GM18499 (cell line): ENCODE results near the gene NFATC2IP.
"Not testable (repeated sequence)": the region's sequence is repeated elsewhere in the genome, so short reads cannot be mapped to it uniquely, and the experiment has no call there.

Experiments used
- ATAC-seq: cut with Tn5 transposase; IDR thresholded peaks from one replicate; pipeline ENCODE4 v1.9.1; 2021; ENCODE audit warnings: moderate number of reproducible peaks; ENCODE audit not compliant: insufficient read depth, unreplicated experiment

NFATC2IP gene

DNA sequence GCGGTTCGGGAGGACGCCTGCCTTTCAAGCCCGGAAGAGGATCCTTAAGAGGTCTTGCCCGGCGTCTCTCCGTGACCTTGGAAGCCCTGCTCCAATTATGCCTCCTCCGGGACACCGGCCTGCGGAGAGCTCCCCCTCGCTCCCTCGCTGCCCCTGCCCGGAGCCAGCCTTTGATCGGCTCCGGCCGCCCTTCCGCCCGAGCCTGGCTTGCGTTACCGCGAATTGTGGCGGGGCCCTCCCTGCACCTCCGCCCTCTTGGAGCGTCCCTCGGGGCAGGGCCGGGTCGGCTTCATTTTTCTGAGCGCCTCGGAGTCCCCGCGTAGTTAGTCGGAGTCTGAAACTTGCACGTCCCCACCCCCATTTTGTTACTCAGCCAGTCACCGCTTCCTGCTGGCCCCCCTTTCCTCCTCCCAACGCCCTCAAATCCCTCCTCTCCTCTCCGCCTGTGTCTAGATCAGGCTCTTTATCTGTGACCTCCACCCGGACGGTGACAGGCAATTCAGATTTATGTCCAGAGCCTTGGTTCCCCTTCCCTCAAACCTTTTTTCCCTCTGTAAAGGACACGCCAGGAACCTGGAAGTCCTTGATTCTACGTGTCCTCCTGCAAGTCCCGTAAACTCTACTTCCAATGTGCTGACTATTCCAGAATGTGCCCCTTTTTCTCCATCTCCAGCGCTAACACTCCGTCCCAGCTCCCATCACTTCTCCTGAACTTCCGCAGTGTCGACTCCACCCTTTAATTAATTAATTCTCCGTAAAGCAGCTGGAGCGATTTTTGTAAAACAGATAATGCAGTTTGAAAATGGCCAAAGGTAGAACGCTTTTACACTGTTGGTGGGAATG lies 25.1 kb upstream of the NFATC2IP start:
- peak; percentile 15 for ATAC-seq

DNA sequence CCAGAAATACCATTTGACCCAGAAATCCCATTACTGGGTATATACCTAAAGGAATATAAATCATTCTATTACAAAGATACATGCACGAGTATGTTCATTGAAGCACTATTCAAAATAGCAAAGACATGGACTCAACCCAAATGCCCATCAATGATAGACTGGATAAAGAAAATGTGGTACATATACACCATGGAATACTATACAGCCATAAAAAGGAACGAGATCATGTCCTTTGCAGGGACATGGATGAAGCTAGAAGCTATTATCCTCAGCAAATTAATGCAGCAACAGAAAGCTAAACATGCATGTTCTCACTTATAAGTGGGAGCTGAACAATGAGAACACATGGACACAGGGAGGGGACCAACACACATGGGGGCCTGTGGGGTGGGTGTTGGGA lies 24.5 kb upstream of the NFATC2IP start:
- ATAC-seq: not testable (repeated sequence)

GRCh38 chr16:28927815-28928214 lies 22.9 kb upstream of the NFATC2IP start:
- ATAC-seq: no peak

DNA sequence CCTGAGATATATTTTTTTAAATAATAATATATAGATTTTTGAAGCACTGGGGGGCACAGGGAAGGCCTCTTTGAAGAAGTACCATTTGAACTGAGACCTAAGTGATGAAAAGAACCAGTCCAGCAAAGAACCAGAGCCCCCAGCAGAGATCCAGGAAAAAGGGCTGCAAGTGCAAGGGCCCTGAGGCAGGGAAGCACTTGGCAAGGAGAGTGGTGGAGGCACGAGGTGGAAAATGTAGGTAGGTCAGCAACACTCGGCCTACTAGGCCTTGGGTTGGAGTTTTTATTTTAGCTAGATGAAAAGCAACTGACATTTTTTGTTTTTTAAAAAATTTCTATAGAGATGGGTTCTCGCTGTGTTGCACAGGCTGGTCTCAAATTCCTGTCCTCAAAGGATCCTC lies 20.5 kb upstream of the NFATC2IP start:
- no peak for ATAC-seq

DNA sequence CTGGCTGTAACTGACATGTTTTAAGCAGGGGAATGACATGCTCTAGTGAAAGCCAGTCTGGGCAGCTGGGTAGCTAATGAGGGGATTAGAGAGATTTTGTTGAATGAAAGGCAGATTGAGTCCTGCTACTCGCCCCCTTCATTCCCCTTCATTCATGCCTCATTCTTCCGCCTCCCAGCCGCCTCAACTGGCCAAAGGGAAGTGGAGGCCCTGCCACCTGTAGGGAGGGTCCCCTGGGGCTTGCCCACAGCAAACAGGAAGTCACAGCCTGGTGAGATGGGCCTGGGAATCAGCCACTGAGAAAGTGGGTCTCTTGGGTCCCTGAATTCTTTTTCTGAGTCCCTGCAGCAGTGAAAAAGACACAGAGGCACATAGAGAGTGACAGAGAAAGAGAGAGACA lies 20.1 kb upstream of the NFATC2IP start:
- ATAC-seq: no peak

DNA sequence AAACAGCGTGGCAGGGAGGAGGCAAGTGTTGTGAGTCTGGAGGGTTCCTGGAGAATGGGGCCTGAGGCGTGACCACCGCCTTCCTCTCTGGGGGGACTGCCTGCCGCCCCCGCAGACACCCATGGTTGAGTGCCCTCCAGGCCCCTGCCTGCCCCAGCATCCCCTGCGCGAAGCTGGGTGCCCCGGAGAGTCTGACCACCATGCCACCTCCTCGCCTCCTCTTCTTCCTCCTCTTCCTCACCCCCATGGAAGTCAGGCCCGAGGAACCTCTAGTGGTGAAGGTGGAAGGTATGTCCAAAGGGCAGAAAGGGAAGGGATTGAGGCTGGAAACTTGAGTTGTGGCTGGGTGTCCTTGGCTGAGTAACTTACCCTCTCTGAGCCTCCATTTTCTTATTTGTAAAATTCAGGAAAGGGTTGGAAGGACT lies 18.9 kb upstream of the NFATC2IP start, which contains the start of gene CD19:
CD19 (plus strand) TSS at position 171 of the 425 bp plus-strand sequence; CDS start at position 201, 30 bp downstream.
- no peak for ATAC-seq

DNA sequence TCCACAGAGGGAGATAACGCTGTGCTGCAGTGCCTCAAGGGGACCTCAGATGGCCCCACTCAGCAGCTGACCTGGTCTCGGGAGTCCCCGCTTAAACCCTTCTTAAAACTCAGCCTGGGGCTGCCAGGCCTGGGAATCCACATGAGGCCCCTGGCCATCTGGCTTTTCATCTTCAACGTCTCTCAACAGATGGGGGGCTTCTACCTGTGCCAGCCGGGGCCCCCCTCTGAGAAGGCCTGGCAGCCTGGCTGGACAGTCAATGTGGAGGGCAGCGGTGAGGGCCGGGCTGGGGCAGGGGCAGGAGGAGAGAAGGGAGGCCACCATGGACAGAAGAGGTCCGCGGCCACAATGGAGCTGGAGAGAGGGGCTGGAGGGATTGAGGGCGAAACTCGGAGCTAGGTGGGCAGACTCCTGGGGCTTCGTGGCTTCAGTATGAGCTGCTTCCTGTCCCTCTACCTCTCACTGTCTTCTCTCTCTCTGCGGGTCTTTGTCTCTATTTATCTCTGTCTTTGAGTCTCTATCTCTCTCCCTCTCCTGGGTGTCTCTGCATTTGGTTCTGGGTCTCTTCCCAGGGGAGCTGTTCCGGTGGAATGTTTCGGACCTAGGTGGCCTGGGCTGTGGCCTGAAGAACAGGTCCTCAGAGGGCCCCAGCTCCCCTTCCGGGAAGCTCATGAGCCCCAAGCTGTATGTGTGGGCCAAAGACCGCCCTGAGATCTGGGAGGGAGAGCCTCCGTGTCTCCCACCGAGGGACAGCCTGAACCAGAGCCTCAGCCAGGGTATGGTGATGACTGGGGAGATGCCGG lies 18.2 kb upstream of the NFATC2IP start:
- no peak for ATAC-seq

DNA sequence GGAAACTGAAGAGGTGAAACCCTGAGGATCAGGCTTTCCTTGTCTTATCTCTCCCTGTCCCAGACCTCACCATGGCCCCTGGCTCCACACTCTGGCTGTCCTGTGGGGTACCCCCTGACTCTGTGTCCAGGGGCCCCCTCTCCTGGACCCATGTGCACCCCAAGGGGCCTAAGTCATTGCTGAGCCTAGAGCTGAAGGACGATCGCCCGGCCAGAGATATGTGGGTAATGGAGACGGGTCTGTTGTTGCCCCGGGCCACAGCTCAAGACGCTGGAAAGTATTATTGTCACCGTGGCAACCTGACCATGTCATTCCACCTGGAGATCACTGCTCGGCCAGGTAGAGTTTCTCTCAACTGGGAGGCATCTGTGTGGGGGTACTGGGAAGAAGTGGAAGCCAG lies 17.6 kb upstream of the NFATC2IP start:
- ATAC-seq: no peak

DNA sequence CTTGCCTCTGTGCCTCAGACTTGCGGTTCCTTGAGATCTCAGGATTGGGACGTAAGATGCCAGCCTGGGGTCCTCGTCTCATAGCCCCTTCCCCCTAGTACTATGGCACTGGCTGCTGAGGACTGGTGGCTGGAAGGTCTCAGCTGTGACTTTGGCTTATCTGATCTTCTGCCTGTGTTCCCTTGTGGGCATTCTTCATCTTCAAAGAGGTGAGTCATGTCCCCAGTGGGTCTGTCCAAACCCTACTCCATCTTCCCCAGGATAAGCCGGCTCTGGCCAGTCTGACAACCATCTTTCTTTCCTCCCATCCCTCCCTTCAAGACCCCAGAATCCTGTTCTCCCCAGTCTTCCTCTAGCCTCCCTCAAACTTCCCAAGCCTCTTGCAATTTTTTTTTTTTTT lies 15.4 kb upstream of the NFATC2IP start:
- ATAC-seq: no peak

DNA sequence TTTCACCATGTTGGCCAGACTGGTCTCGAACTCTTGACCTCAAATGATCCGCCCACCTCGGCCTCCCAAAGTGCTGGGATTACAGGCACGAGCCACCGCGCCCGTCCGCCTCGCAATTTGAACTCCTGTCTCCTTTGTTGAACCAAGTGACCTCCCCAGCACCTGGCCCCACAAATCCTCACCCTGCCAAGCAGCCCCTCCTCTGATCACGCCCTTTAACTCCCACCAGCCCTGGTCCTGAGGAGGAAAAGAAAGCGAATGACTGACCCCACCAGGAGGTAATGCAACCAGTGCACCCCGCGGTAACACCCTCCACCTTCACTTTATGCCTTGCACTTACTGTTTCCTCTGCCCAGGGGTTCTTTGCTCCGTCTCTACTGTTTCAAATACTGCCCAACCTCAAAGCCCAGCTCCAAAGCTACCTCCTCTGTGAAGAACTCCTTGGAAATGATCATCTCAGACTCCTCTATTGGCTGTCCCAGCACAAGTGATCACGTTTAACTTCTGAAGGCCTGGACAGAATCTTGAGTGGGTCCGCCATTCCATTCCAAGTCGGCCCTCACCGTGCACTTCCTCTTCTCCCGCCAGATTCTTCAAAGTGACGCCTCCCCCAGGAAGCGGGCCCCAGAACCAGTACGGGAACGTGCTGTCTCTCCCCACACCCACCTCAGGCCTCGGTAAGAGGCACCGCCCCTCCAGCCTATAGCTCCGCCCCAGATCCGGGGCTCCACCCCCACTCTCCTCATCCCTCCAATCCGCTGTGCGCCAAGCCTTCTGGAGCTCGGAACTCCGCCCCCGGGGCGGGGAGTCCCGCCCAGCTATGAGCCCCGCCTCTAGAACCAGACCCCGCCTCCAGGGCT lies 14.6 kb upstream of the NFATC2IP start:
- ATAC-seq: peak; percentile 71

- no peak for ATAC-seq
Observed at GRCh38 chr16:28936784-28937155, 14.0 kb upstream of the NFATC2IP start.

GRCh38 chr16:28937222-28937876 lies 13.4 kb upstream of the NFATC2IP start:
- ATAC-seq: no peak

DNA sequence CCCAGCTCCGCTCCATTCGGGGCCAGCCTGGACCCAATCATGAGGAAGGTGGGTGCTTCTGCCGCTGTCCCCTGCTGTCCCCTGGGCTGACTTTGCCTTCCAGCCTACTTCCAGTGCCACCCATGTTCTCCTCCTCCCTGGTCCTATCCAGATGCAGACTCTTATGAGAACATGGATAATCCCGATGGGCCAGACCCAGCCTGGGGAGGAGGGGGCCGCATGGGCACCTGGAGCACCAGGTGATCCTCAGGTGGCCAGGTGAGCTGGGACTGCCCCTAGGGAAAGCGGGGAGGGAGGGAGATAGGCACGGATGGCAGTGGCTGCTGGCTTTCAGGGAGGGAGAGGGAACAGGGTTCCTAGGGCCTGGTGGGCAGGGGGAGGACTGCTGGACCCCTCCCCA lies 12.0 kb upstream of the NFATC2IP start:
- no peak for ATAC-seq

DNA sequence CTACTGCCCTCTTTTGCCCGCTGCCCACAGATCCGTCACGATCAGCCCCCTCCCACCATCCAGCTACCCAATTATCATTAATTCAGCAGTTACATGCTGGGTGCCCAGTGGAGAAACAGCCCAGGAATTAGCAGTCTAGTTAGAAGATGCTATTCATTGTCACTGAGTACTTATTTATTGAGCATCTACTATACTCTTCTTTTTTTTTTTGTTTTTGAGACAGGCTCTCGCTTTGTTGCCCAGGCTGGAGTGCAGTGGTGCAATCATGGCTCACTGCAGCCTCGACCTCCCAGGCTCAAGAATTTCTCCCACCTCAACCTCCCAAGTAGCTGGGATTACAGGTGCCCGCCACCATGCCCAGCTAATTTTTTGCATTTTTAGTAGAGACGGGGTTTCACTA lies 10.9 kb upstream of the NFATC2IP start:
- ATAC-seq: not testable (repeated sequence)

DNA sequence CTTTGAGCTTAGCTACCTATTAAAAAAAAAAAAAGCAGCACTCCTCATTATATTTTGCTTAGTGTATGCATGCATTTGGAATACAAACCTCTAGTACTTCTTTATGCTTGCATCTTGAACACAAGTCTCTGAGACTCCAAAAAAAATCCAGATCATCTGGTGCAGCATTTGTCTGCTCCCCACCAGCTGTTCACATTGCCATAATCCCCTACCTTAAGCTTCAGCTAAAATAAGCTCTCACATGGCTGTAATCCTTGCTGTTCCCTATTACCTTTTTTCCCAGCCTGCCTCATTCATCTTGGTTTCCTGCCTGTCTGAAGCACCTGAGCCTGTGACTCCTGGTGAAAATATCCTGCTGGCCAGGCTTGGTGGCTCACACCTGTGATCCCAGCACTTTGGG lies 7.5 kb upstream of the NFATC2IP start:
- no peak for ATAC-seq

GRCh38 chr16:28946681-28947080 lies 4.1 kb upstream of the NFATC2IP start:
- no peak for ATAC-seq

DNA sequence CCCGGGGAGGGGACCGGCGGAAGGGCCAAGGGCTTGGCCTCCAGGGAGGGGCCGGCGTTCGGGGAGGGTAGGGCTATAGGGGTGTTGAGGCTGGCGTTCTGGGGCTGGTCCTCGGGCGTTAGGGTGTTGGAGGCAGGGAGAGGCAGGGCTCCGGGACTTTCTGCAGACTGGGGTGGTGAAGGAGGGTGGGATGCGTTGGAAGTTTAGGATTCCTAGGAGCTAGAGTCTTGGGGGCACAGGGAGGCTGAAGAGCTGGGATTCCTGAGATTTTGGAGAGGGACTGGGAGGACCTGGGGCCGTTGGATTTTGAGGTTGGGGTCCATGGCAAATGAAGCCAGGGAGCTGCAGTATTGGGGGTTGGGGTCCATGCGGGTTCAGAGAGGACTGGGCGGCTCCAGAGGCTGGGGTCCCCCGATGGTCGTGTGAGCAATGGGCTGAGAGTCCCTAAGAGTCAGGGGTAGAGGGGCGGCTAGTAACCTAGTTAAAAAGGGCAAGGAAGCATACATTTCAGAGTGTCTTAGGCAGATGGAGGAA lies 740 bp downstream of the NFATC2IP start:
- ATAC-seq: no peak

DNA sequence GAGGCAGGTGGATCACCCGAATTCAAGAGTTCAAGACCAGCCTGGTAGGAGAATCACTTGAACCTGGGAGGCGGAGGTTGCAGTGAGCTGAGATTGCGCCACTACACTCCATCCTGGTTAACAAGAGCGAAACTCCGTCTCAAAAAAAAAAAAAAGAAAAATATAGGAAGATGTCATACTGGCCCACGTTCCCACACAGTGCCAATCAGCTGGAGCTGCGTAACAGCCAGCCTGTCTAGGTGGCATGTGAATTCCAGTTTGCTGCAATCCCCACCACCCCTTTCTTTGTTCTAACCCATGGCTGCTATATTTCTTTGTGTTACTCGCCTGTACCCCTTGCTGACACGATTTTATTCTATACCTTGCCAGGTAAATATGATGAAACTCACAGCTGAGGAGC lies 7.5 kb downstream of the NFATC2IP start:
- no peak for ATAC-seq

- ATAC-seq: no peak
Observed at GRCh38 chr16:28958836-28959235, 8.1 kb downstream of the NFATC2IP start.

DNA sequence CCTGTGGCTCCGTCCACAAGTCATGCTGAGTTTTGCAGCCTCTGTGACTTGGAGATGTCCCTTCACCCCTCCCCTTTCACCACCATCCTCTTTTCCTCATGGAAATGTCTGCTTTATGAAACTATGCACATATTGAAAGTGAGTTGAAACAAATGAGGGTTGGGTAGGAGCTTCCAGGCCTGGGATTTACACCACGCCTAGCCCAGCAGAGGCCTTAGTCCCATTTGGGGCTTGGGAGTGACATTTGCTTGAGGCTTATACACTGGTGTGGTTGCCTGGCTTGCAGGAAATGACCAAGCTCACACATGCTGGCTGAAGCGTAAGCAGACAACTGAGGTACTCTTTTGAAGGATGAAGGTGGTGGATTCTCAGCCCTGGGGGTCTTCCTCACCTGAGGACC lies 13.3 kb downstream of the NFATC2IP start:
- no peak for ATAC-seq
